Activated CD4-positive, CD25-positive, alpha-beta regulatory T cell treated with anti-CD3 and anti-CD28 coated beads, Interleukin-2, amount 50 U/mL, for 24 hours (primary cell): ENCODE results near the gene PRKAG2.

Experiments
- ATAC-seq, 2 donors: fragments of 150-1000 bp; cut with Tn5 transposase; one replicate each; pipeline ENCODE4 v1.10.0; 2021; ENCODE audit warnings: mild to moderate bottlenecking in 1 of 2, moderate library complexity in 1 of 2

PRKAG2 gene

GRCh38 chr7:151900591-151900985 is 23.7 kb upstream of the PRKAG2 start:
- ATAC-seq = no peak

GRCh38 chr7:151899513-151900360 is 22.8 kb upstream of the PRKAG2 start:
- no peak for ATAC-seq

GRCh38 chr7:151897951-151898686 is 21.2 kb upstream of the PRKAG2 start:
- ATAC-seq = no peak

- no peak for ATAC-seq
Measured at GRCh38 chr7:151897161-151897731, 20.3 kb upstream of the PRKAG2 start.

- ATAC-seq = no peak
Measured at GRCh38 chr7:151896486-151896885, 19.6 kb upstream of the PRKAG2 start.

- ATAC-seq = no peak
Measured at GRCh38 chr7:151896086-151896485, 19.2 kb upstream of the PRKAG2 start.

- no peak for ATAC-seq
Measured at GRCh38 chr7:151895631-151896031, 18.7 kb upstream of the PRKAG2 start.

- ATAC-seq = no peak
Measured at GRCh38 chr7:151895008-151895630, 18.2 kb upstream of the PRKAG2 start.

- no peak for ATAC-seq
Measured at GRCh38 chr7:151894111-151895007, 17.4 kb upstream of the PRKAG2 start.

- ATAC-seq = no peak
Measured at GRCh38 chr7:151893405-151893923, 16.5 kb upstream of the PRKAG2 start.

- ATAC-seq = no peak
Measured at GRCh38 chr7:151891753-151892152, 14.8 kb upstream of the PRKAG2 start.

GRCh38 chr7:151891182-151891581 is 14.3 kb upstream of the PRKAG2 start:
- ATAC-seq = no peak

GRCh38 chr7:151890355-151891004 is 13.6 kb upstream of the PRKAG2 start:
- no peak for ATAC-seq

- ATAC-seq = no peak
Measured at GRCh38 chr7:151889406-151890354, 12.8 kb upstream of the PRKAG2 start.

- no peak for ATAC-seq
Measured at GRCh38 chr7:151888079-151889067, 11.5 kb upstream of the PRKAG2 start.

- no peak for ATAC-seq
Measured at GRCh38 chr7:151886783-151887182, 9.9 kb upstream of the PRKAG2 start.

GRCh38 chr7:151885202-151885580 is 8.3 kb upstream of the PRKAG2 start:
- no peak for ATAC-seq

GRCh38 chr7:151884312-151885201 is 7.6 kb upstream of the PRKAG2 start:
- ATAC-seq = no peak
